ENCODE results near the gene SPINK13. TPM values are rescaled to one million over a fixed set of nuclear protein-coding genes. Genes with fewer than 3 reads are reported as not detected.

Gene SPINK13
- total and polyA plus RNA-seq, 2 of the 13 experiments (the other 11 are each of a cell fraction or from before 2014, with no cell fraction given): not detected

DNA sequence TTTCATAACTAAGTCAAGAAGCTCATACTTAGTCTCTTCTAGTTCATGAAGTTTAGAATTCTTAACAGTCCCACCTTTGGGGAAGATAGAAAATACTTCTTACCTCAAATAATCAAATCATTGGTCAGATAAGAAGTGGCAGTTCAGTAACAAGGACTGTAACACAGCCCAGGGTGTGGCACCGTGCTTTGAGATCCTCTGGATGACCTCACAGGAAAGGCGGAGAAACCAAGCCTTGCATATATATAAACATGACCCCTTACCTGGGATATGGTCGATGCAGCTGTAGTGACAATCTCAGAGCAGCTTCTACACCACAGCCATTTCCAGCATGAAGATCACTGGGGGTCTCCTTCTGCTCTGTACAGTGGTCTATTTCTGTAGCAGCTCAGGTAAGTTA is 43.6 kb downstream of the SPINK13 start, which contains the start of gene SPINK7 (continued):
- TF ChIP-seq, protein P1, sequence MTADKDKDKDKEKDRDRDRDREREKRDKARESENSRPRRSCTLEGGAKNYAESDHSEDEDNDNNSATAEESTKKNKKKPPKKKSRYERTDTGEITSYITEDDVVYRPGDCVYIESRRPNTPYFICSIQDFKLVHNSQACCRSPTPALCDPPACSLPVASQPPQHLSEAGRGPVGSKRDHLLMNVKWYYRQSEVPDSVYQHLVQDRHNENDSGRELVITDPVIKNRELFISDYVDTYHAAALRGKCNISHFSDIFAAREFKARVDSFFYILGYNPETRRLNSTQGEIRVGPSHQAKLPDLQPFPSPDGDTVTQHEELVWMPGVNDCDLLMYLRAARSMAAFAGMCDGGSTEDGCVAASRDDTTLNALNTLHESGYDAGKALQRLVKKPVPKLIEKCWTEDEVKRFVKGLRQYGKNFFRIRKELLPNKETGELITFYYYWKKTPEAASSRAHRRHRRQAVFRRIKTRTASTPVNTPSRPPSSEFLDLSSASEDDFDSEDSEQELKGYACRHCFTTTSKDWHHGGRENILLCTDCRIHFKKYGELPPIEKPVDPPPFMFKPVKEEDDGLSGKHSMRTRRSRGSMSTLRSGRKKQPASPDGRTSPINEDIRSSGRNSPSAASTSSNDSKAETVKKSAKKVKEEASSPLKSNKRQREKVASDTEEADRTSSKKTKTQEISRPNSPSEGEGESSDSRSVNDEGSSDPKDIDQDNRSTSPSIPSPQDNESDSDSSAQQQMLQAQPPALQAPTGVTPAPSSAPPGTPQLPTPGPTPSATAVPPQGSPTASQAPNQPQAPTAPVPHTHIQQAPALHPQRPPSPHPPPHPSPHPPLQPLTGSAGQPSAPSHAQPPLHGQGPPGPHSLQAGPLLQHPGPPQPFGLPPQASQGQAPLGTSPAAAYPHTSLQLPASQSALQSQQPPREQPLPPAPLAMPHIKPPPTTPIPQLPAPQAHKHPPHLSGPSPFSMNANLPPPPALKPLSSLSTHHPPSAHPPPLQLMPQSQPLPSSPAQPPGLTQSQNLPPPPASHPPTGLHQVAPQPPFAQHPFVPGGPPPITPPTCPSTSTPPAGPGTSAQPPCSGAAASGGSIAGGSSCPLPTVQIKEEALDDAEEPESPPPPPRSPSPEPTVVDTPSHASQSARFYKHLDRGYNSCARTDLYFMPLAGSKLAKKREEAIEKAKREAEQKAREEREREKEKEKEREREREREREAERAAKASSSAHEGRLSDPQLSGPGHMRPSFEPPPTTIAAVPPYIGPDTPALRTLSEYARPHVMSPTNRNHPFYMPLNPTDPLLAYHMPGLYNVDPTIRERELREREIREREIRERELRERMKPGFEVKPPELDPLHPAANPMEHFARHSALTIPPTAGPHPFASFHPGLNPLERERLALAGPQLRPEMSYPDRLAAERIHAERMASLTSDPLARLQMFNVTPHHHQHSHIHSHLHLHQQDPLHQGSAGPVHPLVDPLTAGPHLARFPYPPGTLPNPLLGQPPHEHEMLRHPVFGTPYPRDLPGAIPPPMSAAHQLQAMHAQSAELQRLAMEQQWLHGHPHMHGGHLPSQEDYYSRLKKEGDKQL (CRISPR knock-in tag; IDR thresholded peaks at IDR 0.05; ENCODE audit: low read depth): no peak
- TF ChIP-seq CCAR2 (optimal IDR thresholded peaks at IDR 0.05; ENCODE audit: low read depth, low read length): no peak
- no peak for TF ChIP-seq ZNF549 (CRISPR knock-in tag; IDR thresholded peaks at IDR 0.05)
- no peak for TF ChIP-seq ZNF263 (CRISPR knock-in tag; IDR thresholded peaks at IDR 0.05)
- TF ChIP-seq NR3C1 (CRISPR knock-in tag; IDR thresholded peaks at IDR 0.05): no peak
- no peak for TF ChIP-seq SP2 (CRISPR knock-in tag; IDR thresholded peaks at IDR 0.05)

DNA sequence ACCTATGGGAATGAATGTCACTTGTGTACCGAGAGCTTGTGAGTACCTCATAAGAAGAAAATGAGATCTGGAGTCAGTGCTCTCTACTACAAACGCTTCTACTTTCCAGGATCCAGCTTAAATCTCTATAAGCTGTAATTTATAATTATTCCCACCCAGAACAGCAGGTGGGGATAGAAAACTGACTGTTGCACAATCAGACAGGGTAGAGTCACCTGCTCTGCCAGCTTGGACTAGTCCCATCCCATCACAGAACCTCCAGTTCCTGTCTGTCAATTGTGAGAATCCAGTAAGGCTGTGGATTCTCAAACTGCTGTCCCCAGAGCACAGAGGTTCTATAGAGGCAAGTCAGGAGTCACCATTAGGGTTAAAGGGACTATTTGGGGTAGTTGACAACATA is 45.6 kb downstream of the SPINK13 start:
- H2AFZ ChIP-seq (ENCODE audit: low read length): no peak overlapping the region
- H3K36me3 ChIP-seq (replicated peaks in 1 of 2; ENCODE audit: control insufficient read depth in 1 of 2, insufficient read depth in 2 of 2, low read length in 2 of 2): no peaks in the 10 kb centered on the region
- 0% methylated on average over 2 of the region's 2 CpGs for WGBS (ENCODE audit: low lambda C conversion rate)
- in situ Hi-C loops (cut with HindIII; ENCODE audit: extremely low pct_ligation_motif_present, low pct_unique_long_range_greater_than_20kb): no loop called here
- FAIRE-seq (no peak), DNase-seq (ENCODE audit: low spot score) (no peak), ATAC-seq (no peak)
- BruUV-seq (replicated peaks): no TSS peak
- POLR2A ChIA-PET: no interaction called here
- H3K27ac ChIP-seq (ENCODE audit: extremely low read length, insufficient read depth, low read length): no peak overlapping the region
- no peaks in the 10 kb centered on the region for H3K9me3 ChIP-seq (ENCODE audit: low read length)
- CTCF ChIA-PET (ENCODE audit: low intra/inter-chr PET ratio, low total read pairs): no interaction called here
- H3K79me2 ChIP-seq (ENCODE audit: insufficient read depth, low read length): no peaks in the 10 kb centered on the region
- H3K4me1 ChIP-seq (ENCODE audit: insufficient read depth, low read length): no peaks in the 10 kb centered on the region
- H3K4me2 ChIP-seq (ENCODE audit: low read depth, low read length): no peak overlapping the region
- no peaks in the 10 kb centered on the region for H4K20me1 ChIP-seq (ENCODE audit: insufficient read depth, low read length)
- H3K4me3 ChIP-seq (replicated peaks in 1 of 3; ENCODE audit: insufficient read depth in 1 of 3, low read depth in 2 of 3, low read length in 3 of 3): no peak overlapping the region
- intact Hi-C loops (cut with micrococcal nuclease; ENCODE audit: unreplicated experiment): no loop called here
- H3K27me3 ChIP-seq (ENCODE audit: control insufficient read depth in 1 of 2, insufficient read depth in 2 of 2, low read length in 2 of 2): no peaks in the 10 kb centered on the region
- no peak overlapping the region for H3K9ac ChIP-seq (ENCODE audit: insufficient read depth, low read depth, low read length)
- TF ChIP-seq, protein P2, sequence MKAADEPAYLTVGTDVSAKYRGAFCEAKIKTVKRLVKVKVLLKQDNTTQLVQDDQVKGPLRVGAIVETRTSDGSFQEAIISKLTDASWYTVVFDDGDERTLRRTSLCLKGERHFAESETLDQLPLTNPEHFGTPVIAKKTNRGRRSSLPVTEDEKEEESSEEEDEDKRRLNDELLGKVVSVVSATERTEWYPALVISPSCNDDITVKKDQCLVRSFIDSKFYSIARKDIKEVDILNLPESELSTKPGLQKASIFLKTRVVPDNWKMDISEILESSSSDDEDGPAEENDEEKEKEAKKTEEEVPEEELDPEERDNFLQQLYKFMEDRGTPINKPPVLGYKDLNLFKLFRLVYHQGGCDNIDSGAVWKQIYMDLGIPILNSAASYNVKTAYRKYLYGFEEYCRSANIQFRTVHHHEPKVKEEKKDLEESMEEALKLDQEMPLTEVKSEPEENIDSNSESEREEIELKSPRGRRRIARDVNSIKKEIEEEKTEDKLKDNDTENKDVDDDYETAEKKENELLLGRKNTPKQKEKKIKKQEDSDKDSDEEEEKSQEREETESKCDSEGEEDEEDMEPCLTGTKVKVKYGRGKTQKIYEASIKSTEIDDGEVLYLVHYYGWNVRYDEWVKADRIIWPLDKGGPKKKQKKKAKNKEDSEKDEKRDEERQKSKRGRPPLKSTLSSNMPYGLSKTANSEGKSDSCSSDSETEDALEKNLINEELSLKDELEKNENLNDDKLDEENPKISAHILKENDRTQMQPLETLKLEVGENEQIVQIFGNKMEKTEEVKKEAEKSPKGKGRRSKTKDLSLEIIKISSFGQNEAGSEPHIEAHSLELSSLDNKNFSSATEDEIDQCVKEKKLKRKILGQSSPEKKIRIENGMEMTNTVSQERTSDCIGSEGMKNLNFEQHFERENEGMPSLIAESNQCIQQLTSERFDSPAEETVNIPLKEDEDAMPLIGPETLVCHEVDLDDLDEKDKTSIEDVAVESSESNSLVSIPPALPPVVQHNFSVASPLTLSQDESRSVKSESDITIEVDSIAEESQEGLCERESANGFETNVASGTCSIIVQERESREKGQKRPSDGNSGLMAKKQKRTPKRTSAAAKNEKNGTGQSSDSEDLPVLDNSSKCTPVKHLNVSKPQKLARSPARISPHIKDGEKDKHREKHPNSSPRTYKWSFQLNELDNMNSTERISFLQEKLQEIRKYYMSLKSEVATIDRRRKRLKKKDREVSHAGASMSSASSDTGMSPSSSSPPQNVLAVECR (CRISPR knock-in tag; IDR thresholded peaks at IDR 0.05; ENCODE audit: borderline replicate concordance): no peak
- TF ChIP-seq CEBPG (CRISPR knock-in tag; IDR thresholded peaks at IDR 0.05) (peak; percentile 48), CEBPB (IDR thresholded peaks at IDR 0.05; ENCODE audit: borderline replicate concordance, low read depth, low read length) (peak; percentile 64; the same call in 1 of the 2 replicates)

Measured in HepG2 (cell line).